GM23248 (cell line): ENCODE data around the gene ARFGAP1. TPM values are rescaled to one million over a fixed set of nuclear protein-coding genes. Genes with fewer than 3 reads are reported as not detected.

Source experiments
- DNase-seq: peaks from one replicate; pipeline ENCODE4 v3.0.0-alpha.2; 2015
- H2AFZ ChIP-seq: fragments of 200-600 bp; sonication (generic); 2 replicates; pipeline ENCODE4 v1.6.1; 2016; ENCODE audit warnings: antibody characterized with exemption
- H3F3A ChIP-seq: fragments of 200-600 bp; sonication (generic); 2 replicates; pipeline ENCODE4 v1.6.1; 2016; ENCODE audit warnings: mild to moderate bottlenecking, antibody characterized with exemption, mixed run types; ENCODE audit not compliant: insufficient read depth
- H3K27ac ChIP-seq: fragments of 200-600 bp; sonication (generic); 2 replicates; pipeline ENCODE4 v1.5.1; 2016; ENCODE audit warnings: mild to moderate bottlenecking
- H3K27me3 ChIP-seq: fragments of 200-600 bp; sonication (generic); replicated peaks from 2 replicates; pipeline ENCODE4 v1.6.1; 2016; ENCODE audit warnings: mild to moderate bottlenecking; ENCODE audit not compliant: insufficient read depth
- H3K36me3 ChIP-seq: fragments of 200-600 bp; sonication (generic); 2 replicates; pipeline ENCODE4 v1.6.1; 2016; ENCODE audit warnings: low read depth, mild to moderate bottlenecking
- H3K4me1 ChIP-seq: fragments of 200-600 bp; sonication (generic); 2 replicates; pipeline ENCODE4 v1.6.1; 2016; ENCODE audit warnings: mild to moderate bottlenecking; ENCODE audit not compliant: insufficient read depth
- H3K4me2 ChIP-seq: fragments of 200-600 bp; sonication (generic); one replicate; pipeline ENCODE4 v1.6.1; 2016; ENCODE audit warnings: mild to moderate bottlenecking; ENCODE audit not compliant: unreplicated experiment
- H3K4me3 ChIP-seq: fragments of 200-600 bp; sonication (generic); 2 replicates; pipeline ENCODE4 v1.5.1; 2016; ENCODE audit warnings: mild to moderate bottlenecking
- H3K79me2 ChIP-seq: fragments of 200-600 bp; sonication (generic); 2 replicates; pipeline ENCODE4 v1.6.1; 2016; ENCODE audit warnings: mild to moderate bottlenecking; ENCODE audit not compliant: insufficient read depth
- H3K9ac ChIP-seq: fragments of 200-600 bp; sonication (generic); 2 replicates; pipeline ENCODE4 v1.6.1; 2016; ENCODE audit warnings: mild to moderate bottlenecking
- H3K9me2 ChIP-seq: fragments of 200-600 bp; sonication (generic); 2 replicates; pipeline ENCODE4 v1.6.1; 2016; ENCODE audit warnings: mixed run types, mild to moderate bottlenecking, moderate library complexity; ENCODE audit not compliant: insufficient read depth
- H3K9me3 ChIP-seq: fragments of 200-600 bp; sonication (generic); one replicate; pipeline ENCODE4 v1.6.1; 2017; ENCODE audit warnings: low read depth
- H4K20me1 ChIP-seq: fragments of 200-600 bp; sonication (generic); 2 replicates; pipeline ENCODE4 v1.6.0; 2016; ENCODE audit not compliant: insufficient read depth
- EZH2 ChIP-seq: fragments of 200-600 bp; sonication (generic); IDR thresholded peaks from 2 replicates; pipeline ENCODE4 v1.6.1; 2018; ENCODE audit warnings: antibody characterized with exemption, mild to moderate bottlenecking; ENCODE audit not compliant: insufficient read depth, poor library complexity, severe bottlenecking
- EZH2phosphoT487 ChIP-seq: fragments of 200-600 bp; sonication (generic); IDR thresholded peaks from 2 replicates; pipeline ENCODE4 v1.6.1; 2018; ENCODE audit warnings: antibody characterized with exemption, moderate library complexity, mild to moderate bottlenecking, low read depth; ENCODE audit not compliant: insufficient read depth
- WGBS, 2 experiments: methylation state at CpG; one replicate each; pipeline ENCODE4 v1.1.6; 2015 to 2017; ENCODE audit warnings: low lambda C conversion rate in 2 of 2, low coverage in 1 of 2; ENCODE audit errors: missing lambda C conversion rate in 2 of 2; 5-methylcytosine and 5-hydroxymethylcytosine counted together
- in situ Hi-C: fragments of 300-500 bp; cut with MboI; formaldehyde crosslinking; loops from 2 replicates; pipeline ENCODE4 v1.15.0; 2020
- polyA plus RNA-seq: library from polyadenylated mRNA; unstranded; fragments of >200 nt; fragmentation: Nextera tagmentation; extraction: Ambion mirVana; gene quantifications from 2 replicates; pipeline ENCODE4 v1.2.1, GENCODE V29; 2016
- total RNA-seq: library from RNA; depleted of rRNA; stranded (reverse); fragments of >200 nt; shearing (Covaris generic); gene quantifications from 2 replicates; pipeline ENCODE4 v1.2.3, GENCODE V29; 2014

ARFGAP1 gene
- total and polyA plus RNA-seq, 2 experiments from 2014 or later = 69.0 to 88.5 TPM

DNA sequence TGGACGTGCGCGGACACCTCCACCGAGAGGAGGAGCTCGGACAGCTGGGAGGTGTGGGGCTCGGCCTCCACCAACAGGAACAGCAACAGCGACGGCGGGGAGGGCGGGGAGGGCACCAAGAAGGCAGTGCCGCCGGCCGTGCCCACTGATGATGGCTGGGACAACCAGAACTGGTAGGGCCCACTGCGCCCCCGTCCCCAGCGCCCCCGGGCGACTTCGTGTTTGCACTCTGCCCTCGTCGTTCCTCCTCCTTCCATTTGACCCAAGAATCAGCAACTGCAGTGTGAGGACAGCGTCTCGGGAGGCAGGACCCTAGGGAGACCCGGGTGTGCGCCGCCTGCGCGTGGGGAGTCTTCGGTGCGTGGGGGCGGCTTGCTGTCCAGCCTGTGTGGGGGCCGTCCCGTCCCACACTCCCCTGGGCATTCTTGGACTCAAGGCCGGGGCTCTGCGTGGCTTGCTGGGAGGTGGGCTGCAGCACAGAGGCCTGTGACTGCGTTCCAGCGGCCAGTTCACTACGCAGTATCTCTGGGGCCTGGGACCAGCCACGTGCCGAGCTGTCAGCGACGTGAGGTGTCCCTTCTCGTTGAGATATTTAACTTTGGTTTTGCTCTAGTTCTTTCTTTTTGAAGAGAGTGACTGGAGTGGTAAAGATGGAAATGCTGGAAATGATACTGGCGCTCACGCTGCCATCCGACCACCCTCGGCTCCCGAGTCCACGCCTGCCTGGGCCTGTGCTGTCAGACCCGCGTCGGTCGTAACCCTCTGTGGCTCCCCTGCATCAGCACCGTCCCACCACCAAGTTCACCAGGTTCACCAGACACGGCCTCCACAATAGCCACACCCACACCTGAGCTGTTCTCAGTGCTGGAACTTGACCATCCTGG is 15.3 kb downstream of the ARFGAP1 start:
- in situ Hi-C loops = no loop called here
- Histone ChIP-seq H3K27ac (no peak overlapping the region), H2AFZ (no peak overlapping the region), H3K9ac (no peak overlapping the region), H3K9me2 (no peaks in the 10 kb centered on the region), H3F3A (no peaks in the 10 kb centered on the region), H4K20me1 (no peaks in the 10 kb centered on the region), H3K36me3 (peaks cover 3% of the 10 kb centered on the region; the same call in 1 of the 2 replicates), H3K79me2 (no peaks in the 10 kb centered on the region), H3K9me3 (no peaks in the 10 kb centered on the region), H3K4me1 (no peaks in the 10 kb centered on the region), H3K4me3 (no peak overlapping the region), H3K27me3 (no peaks in the 10 kb centered on the region), H3K4me2 (no peak overlapping the region)
- 89 to 91% methylated on average over 40 to 55 of the region's 55 CpGs for WGBS, 2 experiments
- DNase-seq = no peak
- no peak for TF ChIP-seq EZH2
- TF ChIP-seq EZH2phosphoT487 = no peak

DNA sequence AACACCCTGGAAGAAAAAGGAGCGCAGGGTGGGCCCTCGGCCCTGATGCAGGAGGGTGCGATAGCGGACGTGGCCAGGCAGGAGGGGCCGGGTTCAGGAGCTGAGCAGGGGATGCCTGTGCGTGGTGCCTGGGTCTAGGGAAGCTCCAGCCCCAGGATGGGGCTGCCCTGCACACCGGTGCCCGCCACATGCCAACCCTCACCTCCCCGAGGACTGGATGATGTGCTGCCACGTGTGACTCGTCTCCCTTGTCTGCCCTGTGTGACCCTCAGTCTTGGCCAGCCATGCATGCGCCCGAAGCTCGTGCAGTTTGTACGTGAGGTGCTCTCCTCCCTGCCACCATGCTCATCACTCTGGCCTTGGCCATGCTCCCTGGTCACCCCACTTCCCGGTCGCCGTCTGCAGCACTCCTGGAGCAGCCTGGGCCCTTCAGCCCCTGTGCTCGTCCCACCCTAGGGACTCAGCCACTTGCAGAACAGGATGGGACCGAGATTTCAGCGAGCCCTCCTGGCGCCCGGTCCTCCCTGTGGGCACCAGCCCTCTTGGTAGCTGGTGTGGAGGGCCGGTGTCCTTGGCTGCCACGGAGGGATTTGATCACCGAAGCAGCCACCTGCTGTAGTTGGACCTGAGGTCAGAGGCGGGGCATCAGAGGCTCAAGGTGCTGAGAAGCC is 16.1 kb downstream of the ARFGAP1 start:
- Histone ChIP-seq H3K4me1 (no peaks in the 10 kb centered on the region), H3K9ac (no peak overlapping the region), H3K36me3 (peaks cover 3% of the 10 kb centered on the region; the same call in 1 of the 2 replicates), H2AFZ (no peak overlapping the region), H4K20me1 (no peaks in the 10 kb centered on the region), H3K9me2 (no peaks in the 10 kb centered on the region), H3K9me3 (no peaks in the 10 kb centered on the region), H3K27ac (no peak overlapping the region), H3K4me2 (no peak overlapping the region), H3K27me3 (no peaks in the 10 kb centered on the region), H3F3A (no peaks in the 10 kb centered on the region), H3K4me3 (no peak overlapping the region), H3K79me2 (no peaks in the 10 kb centered on the region)
- no peak for DNase-seq
- 85 to 90% methylated on average over 26 to 28 of the region's 28 CpGs for WGBS, 2 experiments
- TF ChIP-seq EZH2phosphoT487 (no peak), EZH2 (no peak)
- in situ Hi-C loops = no loop called here

DNA sequence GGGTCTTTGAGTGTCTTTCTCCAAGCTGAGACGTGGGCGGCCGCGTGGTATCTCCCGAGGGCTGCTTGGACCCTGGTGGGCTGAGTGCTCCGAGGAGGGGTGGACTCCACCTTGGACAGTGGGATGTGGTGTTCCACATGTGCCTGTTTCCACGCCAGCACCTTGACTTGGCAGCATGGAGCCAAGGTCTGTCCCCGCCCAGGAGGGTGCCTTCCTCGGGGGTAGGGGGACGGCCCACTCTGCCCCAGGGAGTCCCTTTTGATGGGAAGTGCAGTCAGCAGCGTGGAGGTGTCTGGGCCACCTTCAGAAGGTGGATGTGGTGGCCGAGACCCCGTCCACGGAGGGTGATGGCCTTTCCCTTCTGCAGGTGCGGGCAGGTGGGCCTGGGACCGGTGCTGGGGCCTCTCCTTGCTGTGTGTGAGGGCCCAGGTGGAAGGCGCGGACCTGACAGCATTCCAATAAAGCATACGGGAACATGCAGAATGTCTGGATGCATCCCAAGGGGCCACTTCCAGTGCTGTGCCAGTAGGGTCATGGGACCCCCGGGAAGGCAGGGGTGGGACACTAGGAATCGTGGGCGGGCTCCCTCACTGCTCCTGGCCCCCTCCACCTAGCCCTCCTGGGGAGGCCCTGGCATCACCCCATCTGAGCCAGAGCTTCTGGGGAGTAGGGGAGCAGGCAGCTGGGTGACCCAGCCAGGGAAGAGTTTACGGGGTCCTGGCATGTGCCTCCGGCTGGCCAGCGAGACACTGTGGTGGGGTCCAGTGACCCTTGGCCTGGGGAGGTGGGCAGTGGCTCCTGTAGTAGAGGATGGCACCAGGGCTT is 16.9 kb downstream of the ARFGAP1 start:
- in situ Hi-C loops = no loop called here
- Histone ChIP-seq H3K9ac (no peak overlapping the region), H3K36me3 (peaks cover 3% of the 10 kb centered on the region; the same call in 1 of the 2 replicates), H3K4me3 (no peak overlapping the region), H3K79me2 (no peaks in the 10 kb centered on the region), H3K9me2 (no peaks in the 10 kb centered on the region), H2AFZ (no peak overlapping the region), H3K27ac (no peak overlapping the region), H3K4me2 (no peak overlapping the region), H3F3A (no peaks in the 10 kb centered on the region), H3K9me3 (no peaks in the 10 kb centered on the region), H3K27me3 (peaks cover 4% of the 10 kb centered on the region; the same call in 1 of the 2 replicates), H4K20me1 (no peaks in the 10 kb centered on the region), H3K4me1 (no peaks in the 10 kb centered on the region)
- no peak for DNase-seq
- WGBS, 2 experiments = 77% methylated on average over 25 of the region's 25 CpGs
- TF ChIP-seq EZH2 (no peak), EZH2phosphoT487 (no peak)

DNA sequence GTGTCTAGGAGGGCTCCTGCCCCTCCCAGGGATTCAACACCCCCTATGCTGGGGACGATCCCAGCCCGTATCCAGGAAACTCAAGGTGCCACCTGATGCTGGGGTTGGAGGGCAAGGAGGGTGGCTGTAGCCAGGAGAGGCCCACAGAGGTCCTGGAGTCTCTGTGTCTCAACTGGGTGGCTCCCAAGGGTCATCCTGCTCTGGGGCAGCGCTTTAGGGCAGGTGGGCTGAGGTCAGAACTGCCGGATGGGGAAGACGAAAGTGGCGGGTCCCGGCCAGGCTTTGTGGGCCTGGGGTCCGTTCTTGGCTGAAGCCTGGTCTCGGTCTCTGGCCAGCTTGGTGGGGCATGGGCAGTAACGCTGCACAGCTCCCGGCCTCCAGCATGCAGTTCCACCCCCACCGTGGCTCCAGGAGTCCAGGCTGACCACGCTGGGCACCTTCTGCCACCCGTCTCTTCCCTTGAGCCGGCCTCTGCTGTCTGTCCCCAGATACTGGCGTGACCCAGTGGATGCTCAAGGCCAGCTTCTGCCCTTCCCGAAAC is 17.6 kb downstream of the ARFGAP1 start:
- Histone ChIP-seq H3K9ac (no peak overlapping the region), H3F3A (no peaks in the 10 kb centered on the region), H3K27ac (no peak overlapping the region), H3K4me1 (no peaks in the 10 kb centered on the region), H3K4me2 (no peak overlapping the region), H3K36me3 (peaks cover 3% of the 10 kb centered on the region; the same call in 1 of the 2 replicates), H3K4me3 (no peak overlapping the region), H3K9me2 (no peaks in the 10 kb centered on the region), H3K27me3 (peaks cover 10% of the 10 kb centered on the region; the same call in 1 of the 2 replicates), H3K9me3 (no peaks in the 10 kb centered on the region), H4K20me1 (no peaks in the 10 kb centered on the region), H3K79me2 (no peaks in the 10 kb centered on the region), H2AFZ (no peak overlapping the region)
- no peak for DNase-seq
- no peak for TF ChIP-seq EZH2
- TF ChIP-seq EZH2phosphoT487 = no peak
- in situ Hi-C loops = no loop called here
- WGBS, 2 experiments = 51 to 53% methylated on average over 14 to 17 of the region's 17 CpGs
